Body of pancreas (tissue), 4 donors: ENCODE measurements around the gene SYNGR3.

Source experiments
- CTCF ChIP-seq, 7 experiments: fragments of 450-650 bp in 4 of 7; fragments of 200-600 bp in 3 of 7; sonication (generic) in 3 of 7; IDR thresholded peaks; one replicate each; pipeline ENCODE4 v1.5.1; 2016 to 2019; ENCODE audit warnings: antibody characterized with exemption in 7 of 7
- POLR2A ChIP-seq, 3 donors: fragments of 450-650 bp; IDR thresholded peaks; one replicate each; pipeline ENCODE4 v1.6.1; 2016; ENCODE audit warnings: antibody characterized with exemption in 3 of 3, mild to moderate bottlenecking in 2 of 3

- no peak for TF ChIP-seq POLR2A (IDR thresholded peaks at IDR 0.05)
- TF ChIP-seq CTCF (IDR thresholded peaks at IDR 0.05): no peak
These were observed 40.3 kb downstream of the SYNGR3 start for GRCh38 chr16:2030036-2030435.
